Measurements from ENCODE around the gene ANO10. TPM values are rescaled to one million over a fixed set of nuclear protein-coding genes. Genes with fewer than 3 reads are reported as not detected.

ANO10 gene
- total and polyA plus RNA-seq, 2 of the 8 experiments (the other 6 are each of a cell fraction or from before 2014, with no cell fraction given): 38.0 to 53.2 TPM

- ChIA-PET POLR2A (ENCODE audit: partially characterized antibody) (interaction anchor here (0.7 kb wide), 1 partner anchor 1816 kb away, joined by 3 read pairs; no protein-coding TSS in a partner anchor), CTCF (ENCODE audit: partially characterized antibody) (interaction anchor here (1.1 kb wide), 1 partner anchor 10 kb away, joined by 3 read pairs; no protein-coding TSS in a partner anchor)
- H3K79me1 ChIP-seq (ENCODE audit: low read depth, low read length): no peaks in the 10 kb centered on the region; the same call in 1 of the 2 replicates
- no peak overlapping the region for H2AFZ ChIP-seq (ENCODE audit: low read length)
- H2AK5ac ChIP-seq (ENCODE audit: low read depth, low read length): no peak overlapping the region
- 89% methylated on average over 3 of the region's 3 CpGs; no CpG with 5 or more reads in 1 of the 2 experiments for WGBS, 2 experiments (ENCODE audit: extremely low coverage in 1 of 2, insufficient coverage in 1 of 2, insufficient read length in 1 of 2, insufficient replicate concordance in 2 of 2, low coverage in 1 of 2, low lambda C conversion rate in 2 of 2, missing lambda C conversion rate in 1 of 2)
- H3K18ac ChIP-seq (ENCODE audit: extremely low read depth, low read length): no peak overlapping the region
- peaks cover 0 to 2% of the 10 kb centered on the region in 2 experiments for H4K20me1 ChIP-seq (replicated peaks in 1 of 2; ENCODE audit: control insufficient read depth in 1 of 2, insufficient read depth in 2 of 2, low read length in 2 of 2)
- H3K79me2 ChIP-seq (ENCODE audit: control insufficient read depth in 1 of 2, insufficient read depth in 2 of 2, low read length in 2 of 2): peaks cover 3 to 11% of the 10 kb centered on the region in 2 experiments; a peak in 1 of 4 replicates
- H3K4me2 ChIP-seq (ENCODE audit: insufficient read depth in 1 of 2, low read depth in 2 of 2, low read length in 2 of 2): no peak overlapping the region
- H2BK20ac ChIP-seq (ENCODE audit: low read length): no peak overlapping the region
- no peak overlapping the region for H3K4me3 ChIP-seq (ENCODE audit: extremely low read depth in 1 of 4, insufficient read depth in 2 of 4, low read depth in 3 of 4, low read length in 4 of 4)
- H2BK5ac ChIP-seq (ENCODE audit: low read depth, low read length): no peak overlapping the region
- no peak overlapping the region for H3K14ac ChIP-seq (ENCODE audit: insufficient read length)
- H2BK15ac ChIP-seq (ENCODE audit: low read length): no peak overlapping the region
- H3K23me2 ChIP-seq (ENCODE audit: low read depth, low read length): no peaks in the 10 kb centered on the region; the same call in 1 of the 2 replicates
- no peaks in the 10 kb centered on the region for H3K27me3 ChIP-seq (replicated peaks in 1 of 4; ENCODE audit: control insufficient read depth in 3 of 4, extremely low read depth in 1 of 4, insufficient read depth in 3 of 4, low read length in 3 of 4)
- H3K4ac ChIP-seq (replicated peaks; ENCODE audit: insufficient read length, low read depth, low read length): no peak overlapping the region
- no peak overlapping the region for H3K23ac ChIP-seq (ENCODE audit: insufficient read length)
- H2BK12ac ChIP-seq (ENCODE audit: low read depth, low read length): no peak overlapping the region
- H3K56ac ChIP-seq (replicated peaks; ENCODE audit: insufficient read length, low read depth, low read length): no peak overlapping the region
- no peak overlapping the region for H4K91ac ChIP-seq (replicated peaks; ENCODE audit: insufficient read length, low read length)
- no peak overlapping the region for H3K27ac ChIP-seq (ENCODE audit: low read depth, low read length)
- H3K9me3 ChIP-seq (ENCODE audit: insufficient read depth in 2 of 2, low read depth in 1 of 2, low read length in 1 of 2): no peaks in the 10 kb centered on the region
- H2BK120ac ChIP-seq (replicated peaks; ENCODE audit: low read depth, low read length): no peak overlapping the region
- no peak overlapping the region for H3K9ac ChIP-seq (replicated peaks in 1 of 4; ENCODE audit: extremely low read depth in 1 of 4, low read depth in 3 of 4, low read length in 3 of 4)
- no peak overlapping the region for H4K5ac ChIP-seq (ENCODE audit: insufficient read length, low read depth, low read length)
- no peaks in the 10 kb centered on the region for H3K36me3 ChIP-seq (ENCODE audit: control insufficient read depth in 2 of 4, insufficient read depth in 4 of 4, low read length in 3 of 4)
- FAIRE-seq (no peak), DNase-seq (ENCODE audit: low read depth in 1 of 2, low spot score in 2 of 2) (no peak)
- peaks cover 0 to 3% (median 0%) of the 10 kb centered on the region in 4 experiments; a peak in 2 of 7 replicates for H3K4me1 ChIP-seq (replicated peaks in 1 of 4; ENCODE audit: control insufficient read depth in 3 of 4, insufficient read depth in 4 of 4, low read length in 3 of 4)
- H4K8ac ChIP-seq (ENCODE audit: extremely low read depth, insufficient read depth, low read length): no peak overlapping the region
- TF ChIP-seq PHF8 (conservative IDR thresholded peaks at IDR 0.05; ENCODE audit: low read depth, low read length) (no peak), SUZ12 (IDR thresholded peaks at IDR 0.05; ENCODE audit: low read length) (no peak), JUND (IDR thresholded peaks at IDR 0.05; ENCODE audit: low read length) (no peak), CTBP2 (IDR thresholded peaks at IDR 0.05; ENCODE audit: borderline replicate concordance, insufficient read depth, insufficient read length, low read length) (no peak), BCL11A (IDR thresholded peaks at IDR 0.05; ENCODE audit: low read depth in 2 of 2, low read length in 2 of 2) (no peak), SIRT6 (IDR thresholded peaks at IDR 0.05; ENCODE audit: low read length) (no peak), BACH1 (IDR thresholded peaks at IDR 0.05; ENCODE audit: low read length) (no peak), RBBP5 (IDR thresholded peaks at IDR 0.05; ENCODE audit: borderline replicate concordance, low read depth, low read length) (no peak), KDM4A (IDR thresholded peaks at IDR 0.05; ENCODE audit: low read depth, low read length, severe bottlenecking) (no peak), ATF2 (IDR thresholded peaks at IDR 0.05; ENCODE audit: low read length) (no peak)
Measured at GRCh38 chr3:43326891-43327581, 294.8 kb downstream of the ANO10 start.

Measured in H1 (cell line).